GM12891 (cell line): ENCODE measurements around the gene ACP6.

ENCODE experiments used
- DNase-seq: peaks from one replicate; pipeline ENCODE4 v3.0.0; 2011; ENCODE audit warnings: low spot score; ENCODE audit not compliant: insufficient read length
- FAIRE-seq: peaks from 2 replicates; lab custom pipeline; 2011; peaks lifted over from hg19 to GRCh38; lab: Jason Lieb, UNC
- PAX5 ChIP-seq: IDR thresholded peaks from 2 replicates; pipeline ENCODE4 v1.6.1; 2011; ENCODE audit warnings: low read length, moderate library complexity, mild to moderate bottlenecking; ENCODE audit not compliant: insufficient read depth, severe bottlenecking
- POLR2A ChIP-seq: IDR thresholded peaks from 2 replicates; pipeline ENCODE4 v1.6.1; 2011; ENCODE audit warnings: low read depth, low read length, control low read depth
- POLR2AphosphoS5 ChIP-seq: IDR thresholded peaks from 2 replicates; pipeline ENCODE4 v1.6.1; 2011; ENCODE audit warnings: low read depth, low read length, control low read depth
- POU2F2 ChIP-seq: IDR thresholded peaks from 2 replicates; pipeline ENCODE4 v1.6.1; 2011; ENCODE audit warnings: low read depth, mild to moderate bottlenecking, control low read depth, low read length, moderate library complexity
- SPI1 ChIP-seq: IDR thresholded peaks from 2 replicates; pipeline ENCODE4 v1.6.1; 2011; ENCODE audit warnings: low read depth, low read length, control low read depth
- TAF1 ChIP-seq: IDR thresholded peaks from 2 replicates; pipeline ENCODE4 v1.6.1; 2011; ENCODE audit warnings: low read depth, low read length, control low read depth

Gene ACP6

GRCh38 chr1:147631839-147632238, 38.5 kb downstream of the ACP6 start:
- TF ChIP-seq POLR2A (no peak), TAF1 (no peak), POU2F2 (no peak), SPI1 (no peak), POLR2AphosphoS5 (no peak), PAX5 (no peak)
- FAIRE-seq (no peak), DNase-seq (no peak)

DNA sequence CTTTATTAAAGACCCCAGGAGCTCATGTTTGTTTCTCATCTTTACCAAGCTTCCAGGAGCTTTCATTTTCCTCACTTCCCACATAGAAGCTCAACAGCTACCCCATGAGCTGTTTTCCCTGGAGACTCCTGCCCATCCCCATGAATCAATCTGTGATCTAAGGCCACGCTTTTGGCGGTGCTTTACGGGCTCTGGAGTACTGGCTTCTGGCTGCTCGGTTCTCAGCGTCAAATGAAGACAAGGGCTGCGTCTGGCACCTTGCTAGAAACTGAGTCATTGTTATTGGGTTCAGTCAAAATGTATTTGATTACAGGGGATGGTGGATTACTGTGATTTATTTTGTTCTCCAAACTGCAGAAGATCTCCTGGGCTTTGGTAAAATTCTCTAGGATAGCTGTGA, 39.9 kb downstream of the ACP6 start:
- DNase-seq (no peak), FAIRE-seq (no peak)

GRCh38 chr1:147630022-147630421, 40.3 kb downstream of the ACP6 start:
- DNase-seq (no peak), FAIRE-seq (no peak)
- TF ChIP-seq SPI1: no peak
- no peak for TF ChIP-seq TAF1
- TF ChIP-seq POLR2AphosphoS5: no peak
- TF ChIP-seq POU2F2: no peak
- no peak for TF ChIP-seq PAX5
- no peak for TF ChIP-seq POLR2A

More for the DNA sequence above, 39.9 kb downstream of the ACP6 start:
- TF ChIP-seq SPI1 (no peak), POLR2AphosphoS5 (no peak), POLR2A (no peak), TAF1 (no peak), PAX5 (no peak), POU2F2 (no peak)

DNA sequence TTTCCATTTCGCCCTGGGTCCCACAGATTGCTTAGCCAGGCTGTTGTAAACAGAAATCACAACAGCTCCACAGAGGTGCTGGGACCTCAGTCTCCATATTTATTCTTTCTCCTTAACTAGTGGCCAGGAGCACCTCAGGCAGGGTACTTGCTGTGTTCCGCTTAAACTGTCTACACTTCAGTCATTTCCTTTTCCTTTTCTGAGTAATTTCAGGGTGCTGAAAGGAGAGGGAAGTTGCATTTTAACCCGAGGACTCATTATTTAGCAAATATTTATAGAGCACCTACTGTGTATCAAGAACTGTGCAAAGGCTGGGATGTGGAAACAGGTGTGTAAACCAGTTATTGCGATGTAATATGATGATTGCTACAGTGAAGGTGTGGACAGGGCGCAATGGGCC, 41.9 kb downstream of the ACP6 start:
- FAIRE-seq: no peak
- DNase-seq: no peak
- no peak for TF ChIP-seq PAX5
- no peak for TF ChIP-seq POLR2A
- TF ChIP-seq TAF1: no peak
- TF ChIP-seq SPI1: no peak
- no peak for TF ChIP-seq POLR2AphosphoS5
- no peak for TF ChIP-seq POU2F2

GRCh38 chr1:147627435-147628110, 42.8 kb downstream of the ACP6 start:
- DNase-seq (peak; percentile 53), FAIRE-seq (peak; percentile 58)
- TF ChIP-seq POLR2A: no peak
- TF ChIP-seq PAX5: no peak
- TF ChIP-seq POLR2AphosphoS5: no peak
- no peak for TF ChIP-seq TAF1
- TF ChIP-seq POU2F2: no peak
- TF ChIP-seq SPI1: no peak

- DNase-seq (no peak), FAIRE-seq (peak; percentile 79)
- TF ChIP-seq PAX5 (no peak), POLR2A (no peak), POU2F2 (no peak), TAF1 (no peak), SPI1 (no peak), POLR2AphosphoS5 (no peak)
These were observed 43.6 kb downstream of the ACP6 start for GRCh38 chr1:147626739-147627138.

- DNase-seq (no peak), FAIRE-seq (no peak)
- TF ChIP-seq POLR2A: no peak
- TF ChIP-seq SPI1: no peak
- no peak for TF ChIP-seq POLR2AphosphoS5
- TF ChIP-seq PAX5: no peak
- TF ChIP-seq POU2F2: no peak
- TF ChIP-seq TAF1: no peak
These were observed 44.0 kb downstream of the ACP6 start for GRCh38 chr1:147626291-147626690.

DNA sequence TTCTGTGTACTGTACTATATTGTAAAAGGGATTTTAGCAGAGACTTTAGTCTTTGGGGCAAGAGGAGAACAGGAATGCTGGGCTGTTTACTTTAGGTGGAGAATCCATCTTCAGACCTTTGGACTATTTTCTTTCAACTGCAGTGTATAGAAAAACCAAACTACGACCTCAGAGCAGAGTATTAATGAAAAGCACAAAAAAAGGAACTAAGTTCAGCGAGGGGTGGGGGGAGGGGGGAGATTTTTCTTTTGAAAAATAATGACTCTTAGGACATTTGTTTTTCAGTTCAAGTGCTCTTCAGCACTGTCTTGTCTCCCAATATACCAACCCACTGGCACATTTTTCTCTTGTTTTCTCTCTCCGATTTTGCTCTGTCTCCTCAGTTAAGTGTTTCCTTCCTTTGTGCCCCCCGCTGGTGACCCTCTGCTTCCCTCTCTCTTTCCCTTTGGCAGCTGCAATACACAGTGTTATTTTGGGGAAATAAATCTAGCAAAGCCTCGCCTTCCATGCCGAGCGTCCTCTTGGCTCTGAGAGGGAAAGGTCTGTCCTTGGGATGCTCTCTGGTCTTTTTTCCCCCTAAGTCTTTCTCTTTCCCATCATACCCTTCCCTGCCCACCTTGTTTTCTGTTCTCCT, 44.8 kb downstream of the ACP6 start:
- TF ChIP-seq POLR2AphosphoS5 (no peak), POU2F2 (no peak), POLR2A (no peak), TAF1 (no peak)
- FAIRE-seq (no peak), DNase-seq (no peak)

DNA sequence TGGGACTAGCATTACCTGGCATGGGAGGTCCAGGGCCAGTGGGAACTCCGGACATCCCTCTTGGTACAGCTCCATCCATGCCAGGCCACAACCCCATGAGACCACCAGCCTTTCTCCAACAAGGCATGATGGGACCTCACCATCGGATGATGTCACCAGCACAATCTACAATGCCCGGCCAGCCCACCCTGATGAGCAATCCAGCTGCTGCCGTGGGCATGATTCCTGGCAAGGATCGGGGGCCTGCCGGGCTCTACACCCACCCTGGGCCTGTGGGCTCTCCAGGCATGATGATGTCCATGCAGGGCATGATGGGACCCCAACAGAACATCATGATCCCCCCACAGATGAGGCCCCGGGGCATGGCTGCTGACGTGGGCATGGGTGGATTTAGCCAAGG, 45.8 kb downstream of the ACP6 start:
- DNase-seq: no peak
- no peak for FAIRE-seq
- TF ChIP-seq PAX5: no peak
- TF ChIP-seq SPI1: no peak
- TF ChIP-seq POLR2AphosphoS5: no peak
- TF ChIP-seq POLR2A: no peak
- TF ChIP-seq POU2F2: no peak
- TF ChIP-seq TAF1: no peak

DNA sequence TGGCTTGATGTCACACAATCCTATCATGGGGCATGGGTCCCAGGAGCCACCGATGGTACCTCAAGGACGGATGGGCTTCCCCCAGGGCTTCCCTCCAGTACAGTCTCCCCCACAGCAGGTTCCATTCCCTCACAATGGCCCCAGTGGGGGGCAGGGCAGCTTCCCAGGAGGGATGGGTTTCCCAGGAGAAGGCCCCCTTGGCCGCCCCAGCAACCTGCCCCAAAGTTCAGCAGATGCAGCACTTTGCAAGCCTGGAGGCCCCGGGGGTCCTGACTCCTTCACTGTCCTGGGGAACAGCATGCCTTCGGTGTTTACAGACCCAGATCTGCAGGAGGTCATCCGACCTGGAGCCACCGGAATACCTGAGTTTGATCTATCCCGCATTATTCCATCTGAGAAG, 46.3 kb downstream of the ACP6 start:
- DNase-seq: no peak
- TF ChIP-seq SPI1 (no peak), TAF1 (no peak), POU2F2 (no peak), POLR2A (no peak), POLR2AphosphoS5 (no peak), PAX5 (no peak)
- FAIRE-seq: no peak
